22Rv1 (cell line): ENCODE measurements around the gene CAPG.
A peak's percentile ranks its signal among the peaks of the same experiment; 100 is the strongest.

Source experiments
- H3K27ac ChIP-seq: fragments of 450-650 bp; 2 replicates; pipeline ENCODE4 v1.5.1; 2017
- ZFX ChIP-seq: fragments of 450-650 bp; IDR thresholded peaks from 2 replicates; pipeline ENCODE4 v1.6.1; 2017; ENCODE audit warnings: antibody characterized with exemption, borderline replicate concordance
- TF ChIP-seq, protein P1 (sequence below): fragments of 450-650 bp; IDR thresholded peaks from 2 replicates; pipeline ENCODE4 v1.5.1; 2017; ENCODE audit warnings: mild to moderate bottlenecking

CAPG gene

GRCh38 chr2:85356186-85356585 is 54.0 kb downstream of the CAPG start:
- TF ChIP-seq ZFX: no peak
- TF ChIP-seq, protein P1, sequence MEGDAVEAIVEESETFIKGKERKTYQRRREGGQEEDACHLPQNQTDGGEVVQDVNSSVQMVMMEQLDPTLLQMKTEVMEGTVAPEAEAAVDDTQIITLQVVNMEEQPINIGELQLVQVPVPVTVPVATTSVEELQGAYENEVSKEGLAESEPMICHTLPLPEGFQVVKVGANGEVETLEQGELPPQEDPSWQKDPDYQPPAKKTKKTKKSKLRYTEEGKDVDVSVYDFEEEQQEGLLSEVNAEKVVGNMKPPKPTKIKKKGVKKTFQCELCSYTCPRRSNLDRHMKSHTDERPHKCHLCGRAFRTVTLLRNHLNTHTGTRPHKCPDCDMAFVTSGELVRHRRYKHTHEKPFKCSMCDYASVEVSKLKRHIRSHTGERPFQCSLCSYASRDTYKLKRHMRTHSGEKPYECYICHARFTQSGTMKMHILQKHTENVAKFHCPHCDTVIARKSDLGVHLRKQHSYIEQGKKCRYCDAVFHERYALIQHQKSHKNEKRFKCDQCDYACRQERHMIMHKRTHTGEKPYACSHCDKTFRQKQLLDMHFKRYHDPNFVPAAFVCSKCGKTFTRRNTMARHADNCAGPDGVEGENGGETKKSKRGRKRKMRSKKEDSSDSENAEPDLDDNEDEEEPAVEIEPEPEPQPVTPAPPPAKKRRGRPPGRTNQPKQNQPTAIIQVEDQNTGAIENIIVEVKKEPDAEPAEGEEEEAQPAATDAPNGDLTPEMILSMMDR: no peak
- no peak overlapping the region for H3K27ac ChIP-seq

GRCh38 chr2:85355521-85355920 is 54.6 kb downstream of the CAPG start:
- H3K27ac ChIP-seq: peak overlapping the region; percentile 74; the same call in 1 of the 2 replicates
- no peak for TF ChIP-seq ZFX
- TF ChIP-seq, protein P1: no peak

DNA sequence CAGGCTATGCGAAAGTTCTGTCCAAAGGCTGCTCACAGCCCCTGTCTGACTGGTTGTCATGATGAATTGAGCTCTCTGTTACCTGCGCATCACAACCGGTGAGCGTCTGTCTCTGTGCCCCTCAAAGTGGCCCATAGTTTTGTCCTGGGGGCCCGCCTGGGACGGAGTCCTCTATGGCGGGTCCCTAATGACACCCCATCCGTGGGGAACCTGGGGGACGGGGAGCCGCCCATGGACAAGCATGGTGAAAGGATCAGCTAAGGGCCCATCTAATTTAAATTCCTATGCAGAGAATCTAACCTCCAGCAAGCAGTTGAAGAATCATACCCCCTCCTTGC is 55.1 kb downstream of the CAPG start:
- H3K27ac ChIP-seq: peak overlapping the region; percentile 74
- no peak for TF ChIP-seq ZFX
- TF ChIP-seq, protein P1: no peak

DNA sequence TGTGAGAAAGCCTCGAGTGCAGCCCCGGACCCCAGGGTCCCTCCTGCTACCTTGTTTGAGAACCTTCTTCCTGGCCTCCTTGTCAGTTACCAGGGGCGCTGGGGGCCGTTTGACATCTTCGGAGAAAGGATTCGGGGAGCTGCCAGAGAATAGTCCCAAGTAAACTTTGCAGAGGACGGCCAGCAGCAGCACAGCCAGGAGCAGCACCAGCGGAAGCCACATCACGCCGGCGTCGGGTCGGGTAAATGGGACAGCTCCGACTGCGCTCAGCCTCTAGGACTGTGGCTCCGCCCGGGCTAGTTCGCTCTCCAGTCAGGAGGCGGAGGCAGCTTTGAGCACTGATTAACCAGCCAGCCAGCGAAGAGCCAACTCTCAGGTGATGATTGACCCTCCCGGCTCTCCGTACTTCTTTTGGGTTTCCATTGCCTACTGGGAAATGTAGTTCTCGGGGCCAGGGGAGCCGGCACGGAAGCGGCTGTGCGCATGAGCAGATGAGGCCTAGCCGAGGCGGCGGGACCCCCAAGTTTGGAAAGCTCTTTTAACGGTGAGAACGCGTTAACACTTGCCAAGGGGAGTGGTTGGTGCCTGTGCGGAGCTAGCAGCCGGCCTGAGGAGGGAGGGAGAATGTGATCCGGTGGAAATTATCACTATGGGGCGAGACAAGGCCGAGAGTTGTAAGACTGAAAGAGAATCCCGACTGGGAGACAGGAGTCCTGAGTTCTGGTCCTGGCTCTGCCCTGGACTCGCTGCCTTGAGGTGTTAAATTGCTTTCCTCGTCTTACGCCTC is 55.7 kb downstream of the CAPG start, which contains the start of the genes ELMOD3 and RETSAT:
TSS of gene ELMOD3 (plus strand) at position 484 of the 787 bp plus-strand sequence. CDS start 2,430 bp downstream, outside the sequence.
TSS of gene RETSAT (minus strand) at position 243 of the 787 bp plus-strand sequence. CDS start at position 222, 21 bp downstream.
- no peak for TF ChIP-seq ZFX
- TF ChIP-seq, protein P1: no peak
- H3K27ac ChIP-seq: peak within 1 kb of the TSS; percentile 74

- H3K27ac ChIP-seq: peak overlapping the region; percentile 74
- TF ChIP-seq ZFX: no peak
- TF ChIP-seq, protein P1: no peak
Observed at GRCh38 chr2:85353876-85354285, 56.3 kb downstream of the CAPG start.

- H3K27ac ChIP-seq: no peak overlapping the region
- no peak for TF ChIP-seq ZFX
- TF ChIP-seq, protein P1: no peak
Observed at GRCh38 chr2:85347599-85347998, 62.6 kb downstream of the CAPG start.
